ENCODE results near the gene SYMPK.

The SYMPK gene

DNA sequence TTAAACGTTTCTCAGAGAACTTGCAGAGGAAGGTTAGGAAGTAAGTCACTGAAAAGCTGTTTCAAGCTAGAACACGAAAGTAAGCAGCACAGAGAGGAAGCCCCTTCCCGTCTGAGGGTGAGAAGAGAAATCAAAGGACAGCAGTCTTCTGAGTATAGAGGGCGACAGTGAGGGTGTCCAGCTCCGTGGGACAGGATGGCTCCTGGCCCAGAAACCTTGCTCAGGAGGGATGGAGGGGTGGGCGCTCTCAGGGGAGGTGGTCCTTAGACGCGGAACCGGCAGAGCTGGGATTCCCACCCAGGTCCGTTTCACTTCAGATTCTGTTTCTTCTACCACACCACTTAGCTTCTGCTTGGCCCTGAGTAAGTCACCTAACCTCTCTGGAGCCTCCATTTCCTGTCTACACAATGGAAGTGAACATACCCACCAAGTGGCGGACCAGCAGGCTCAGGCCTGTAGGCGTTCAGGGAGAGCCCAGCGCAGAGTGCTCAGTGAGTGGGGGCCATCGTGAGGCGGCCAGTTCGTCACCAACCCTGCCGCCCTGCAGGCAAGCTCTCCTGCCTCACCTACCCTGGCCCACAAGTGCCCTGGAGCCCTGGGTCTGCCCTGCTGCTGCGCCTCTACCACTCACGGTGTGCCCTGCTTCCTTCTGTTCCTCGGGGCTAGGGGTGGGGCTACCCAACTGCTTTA lies 42.4 kb downstream of the SYMPK start:
- TF ChIP-seq, protein P1, sequence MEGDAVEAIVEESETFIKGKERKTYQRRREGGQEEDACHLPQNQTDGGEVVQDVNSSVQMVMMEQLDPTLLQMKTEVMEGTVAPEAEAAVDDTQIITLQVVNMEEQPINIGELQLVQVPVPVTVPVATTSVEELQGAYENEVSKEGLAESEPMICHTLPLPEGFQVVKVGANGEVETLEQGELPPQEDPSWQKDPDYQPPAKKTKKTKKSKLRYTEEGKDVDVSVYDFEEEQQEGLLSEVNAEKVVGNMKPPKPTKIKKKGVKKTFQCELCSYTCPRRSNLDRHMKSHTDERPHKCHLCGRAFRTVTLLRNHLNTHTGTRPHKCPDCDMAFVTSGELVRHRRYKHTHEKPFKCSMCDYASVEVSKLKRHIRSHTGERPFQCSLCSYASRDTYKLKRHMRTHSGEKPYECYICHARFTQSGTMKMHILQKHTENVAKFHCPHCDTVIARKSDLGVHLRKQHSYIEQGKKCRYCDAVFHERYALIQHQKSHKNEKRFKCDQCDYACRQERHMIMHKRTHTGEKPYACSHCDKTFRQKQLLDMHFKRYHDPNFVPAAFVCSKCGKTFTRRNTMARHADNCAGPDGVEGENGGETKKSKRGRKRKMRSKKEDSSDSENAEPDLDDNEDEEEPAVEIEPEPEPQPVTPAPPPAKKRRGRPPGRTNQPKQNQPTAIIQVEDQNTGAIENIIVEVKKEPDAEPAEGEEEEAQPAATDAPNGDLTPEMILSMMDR (IDR thresholded peaks at IDR 0.05; ENCODE audit: insufficient read depth, low read length): no peak
- TF ChIP-seq, protein P2, sequence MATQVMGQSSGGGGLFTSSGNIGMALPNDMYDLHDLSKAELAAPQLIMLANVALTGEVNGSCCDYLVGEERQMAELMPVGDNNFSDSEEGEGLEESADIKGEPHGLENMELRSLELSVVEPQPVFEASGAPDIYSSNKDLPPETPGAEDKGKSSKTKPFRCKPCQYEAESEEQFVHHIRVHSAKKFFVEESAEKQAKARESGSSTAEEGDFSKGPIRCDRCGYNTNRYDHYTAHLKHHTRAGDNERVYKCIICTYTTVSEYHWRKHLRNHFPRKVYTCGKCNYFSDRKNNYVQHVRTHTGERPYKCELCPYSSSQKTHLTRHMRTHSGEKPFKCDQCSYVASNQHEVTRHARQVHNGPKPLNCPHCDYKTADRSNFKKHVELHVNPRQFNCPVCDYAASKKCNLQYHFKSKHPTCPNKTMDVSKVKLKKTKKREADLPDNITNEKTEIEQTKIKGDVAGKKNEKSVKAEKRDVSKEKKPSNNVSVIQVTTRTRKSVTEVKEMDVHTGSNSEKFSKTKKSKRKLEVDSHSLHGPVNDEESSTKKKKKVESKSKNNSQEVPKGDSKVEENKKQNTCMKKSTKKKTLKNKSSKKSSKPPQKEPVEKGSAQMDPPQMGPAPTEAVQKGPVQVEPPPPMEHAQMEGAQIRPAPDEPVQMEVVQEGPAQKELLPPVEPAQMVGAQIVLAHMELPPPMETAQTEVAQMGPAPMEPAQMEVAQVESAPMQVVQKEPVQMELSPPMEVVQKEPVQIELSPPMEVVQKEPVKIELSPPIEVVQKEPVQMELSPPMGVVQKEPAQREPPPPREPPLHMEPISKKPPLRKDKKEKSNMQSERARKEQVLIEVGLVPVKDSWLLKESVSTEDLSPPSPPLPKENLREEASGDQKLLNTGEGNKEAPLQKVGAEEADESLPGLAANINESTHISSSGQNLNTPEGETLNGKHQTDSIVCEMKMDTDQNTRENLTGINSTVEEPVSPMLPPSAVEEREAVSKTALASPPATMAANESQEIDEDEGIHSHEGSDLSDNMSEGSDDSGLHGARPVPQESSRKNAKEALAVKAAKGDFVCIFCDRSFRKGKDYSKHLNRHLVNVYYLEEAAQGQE (IDR thresholded peaks at IDR 0.05; ENCODE audit: insufficient replicate concordance, low read depth): no peak
- DNase-seq (ENCODE audit: low read depth in 1 of 2, low spot score in 1 of 2): no peak
- H3K4me3 ChIP-seq (replicated peaks; ENCODE audit: insufficient read depth, low read length): no peak overlapping the region
- H3K27ac ChIP-seq (replicated peaks): no peak overlapping the region
- no peaks in the 10 kb centered on the region for H3K27me3 ChIP-seq (ENCODE audit: insufficient read depth, poor library complexity, severe bottlenecking)

DNA sequence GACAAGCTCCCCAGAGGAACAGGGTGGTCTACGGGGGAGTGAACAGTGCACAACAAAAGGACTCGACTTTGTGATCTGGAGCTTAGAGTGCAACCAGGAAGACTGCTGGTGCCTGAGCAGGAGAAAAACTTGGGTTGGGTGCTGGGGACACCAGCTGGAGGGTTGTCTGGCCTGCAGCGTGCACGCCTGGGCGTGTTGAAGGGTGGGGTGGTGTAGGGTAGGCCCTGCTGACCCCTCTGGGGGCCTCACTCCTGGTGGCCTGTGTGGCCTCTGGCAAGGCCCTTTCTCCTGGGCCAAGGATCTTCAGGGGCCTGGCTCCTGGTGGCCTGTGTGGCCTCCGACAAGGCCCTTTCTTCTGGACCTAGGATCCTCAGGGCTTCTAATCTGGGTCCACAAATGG lies 43.2 kb downstream of the SYMPK start:
- Histone ChIP-seq H3K27ac (replicated peaks) (no peak overlapping the region), H3K4me3 (replicated peaks; ENCODE audit: insufficient read depth, low read length) (no peak overlapping the region), H3K27me3 (ENCODE audit: insufficient read depth, poor library complexity, severe bottlenecking) (no peaks in the 10 kb centered on the region)
- no peak for DNase-seq (ENCODE audit: low read depth in 1 of 2, low spot score in 1 of 2)
- TF ChIP-seq GABPA (IDR thresholded peaks at IDR 0.05; ENCODE audit: low read depth) (no peak), SPI1 (IDR thresholded peaks at IDR 0.05; ENCODE audit: borderline replicate concordance, low read depth) (no peak), POLR2AphosphoS5 (IDR thresholded peaks at IDR 0.05; ENCODE audit: low read depth) (no peak; the same call in 1 of the 2 replicates)
- TF ChIP-seq, protein P1 (IDR thresholded peaks at IDR 0.05; ENCODE audit: insufficient read depth, low read length): no peak
- TF ChIP-seq, protein P2 (IDR thresholded peaks at IDR 0.05; ENCODE audit: insufficient replicate concordance, low read depth): no peak

DNA sequence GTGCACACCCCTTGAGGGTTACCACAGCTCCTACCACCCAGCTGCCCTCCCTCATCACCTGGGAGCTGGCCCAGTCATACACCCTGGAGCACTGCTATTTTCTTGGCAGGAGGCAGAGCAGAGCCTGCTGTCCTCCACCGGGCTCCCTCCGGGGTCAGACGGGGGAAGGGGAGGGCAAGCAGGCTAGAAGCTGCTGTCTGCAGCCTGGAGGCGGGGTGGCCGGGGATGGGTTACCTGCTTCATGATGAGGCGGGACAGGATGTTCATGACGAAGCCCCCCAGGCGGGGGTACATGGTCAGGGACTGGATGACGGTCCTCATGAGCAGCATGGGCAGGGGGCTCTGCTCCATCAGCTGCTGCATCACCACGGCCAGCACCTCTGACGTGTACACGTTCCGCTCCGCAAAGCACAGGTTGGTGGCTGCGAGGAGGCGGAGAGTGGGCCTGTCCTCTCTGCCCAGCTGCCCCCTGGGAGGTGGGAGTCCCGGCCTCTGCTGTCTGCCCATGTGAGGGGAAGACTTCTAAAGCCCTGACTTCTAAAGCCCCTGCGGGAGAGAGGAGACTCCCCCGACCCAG lies 45.1 kb downstream of the SYMPK start:
- no peak overlapping the region for H3K27ac ChIP-seq (replicated peaks)

More for the DNA sequence above, 45.1 kb downstream of the SYMPK start:
- no peak for DNase-seq (ENCODE audit: low read depth in 1 of 2, low spot score in 1 of 2)
- Histone ChIP-seq H3K27me3 (ENCODE audit: insufficient read depth, poor library complexity, severe bottlenecking) (no peaks in the 10 kb centered on the region), H3K4me3 (replicated peaks; ENCODE audit: insufficient read depth, low read length) (no peak overlapping the region)
- TF ChIP-seq GABPA (IDR thresholded peaks at IDR 0.05; ENCODE audit: low read depth) (no peak), POLR2AphosphoS5 (IDR thresholded peaks at IDR 0.05; ENCODE audit: low read depth) (no peak), SPI1 (IDR thresholded peaks at IDR 0.05; ENCODE audit: borderline replicate concordance, low read depth) (no peak)
- TF ChIP-seq, protein P1 (IDR thresholded peaks at IDR 0.05; ENCODE audit: insufficient read depth, low read length): no peak
- TF ChIP-seq, protein P2 (IDR thresholded peaks at IDR 0.05; ENCODE audit: insufficient replicate concordance, low read depth): no peak

Data from HL-60 (cell line).